Middle frontal gyrus (tissue), 1 donor: ENCODE measurements around the gene EPHB2.
A peak's percentile ranks its signal among the peaks of the same experiment; 100 is the strongest.
"Not testable (repeated sequence)": the region's sequence is repeated elsewhere in the genome, so short reads cannot be mapped to it uniquely, and the experiment has no call there.

Experiments
- DNase-seq: peaks from one replicate; pipeline ENCODE4 v3.0.0-alpha.2; 2015; ENCODE audit warnings: low spot score; ENCODE audit errors: extremely low spot score

Gene EPHB2

DNA sequence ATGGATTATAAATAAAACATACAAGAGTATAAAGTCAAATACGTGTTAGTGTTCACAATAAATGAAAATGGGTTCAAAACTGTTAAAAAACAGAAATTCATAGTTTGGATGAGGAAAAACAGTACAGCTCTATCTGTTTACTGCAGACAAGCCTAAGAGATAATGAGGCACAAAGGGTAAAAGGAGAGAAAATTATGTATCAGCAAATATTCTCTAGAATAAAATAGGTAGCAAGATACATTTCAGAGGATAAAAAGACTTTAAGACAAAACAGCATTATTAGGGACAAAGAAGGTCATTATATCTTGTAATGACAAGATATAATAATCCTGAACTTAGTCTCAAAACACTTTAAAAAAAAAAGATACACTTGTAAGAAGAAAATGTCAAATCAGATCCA lies 123.1 kb downstream of the EPHB2 start:
- DNase-seq, result no peak

DNA sequence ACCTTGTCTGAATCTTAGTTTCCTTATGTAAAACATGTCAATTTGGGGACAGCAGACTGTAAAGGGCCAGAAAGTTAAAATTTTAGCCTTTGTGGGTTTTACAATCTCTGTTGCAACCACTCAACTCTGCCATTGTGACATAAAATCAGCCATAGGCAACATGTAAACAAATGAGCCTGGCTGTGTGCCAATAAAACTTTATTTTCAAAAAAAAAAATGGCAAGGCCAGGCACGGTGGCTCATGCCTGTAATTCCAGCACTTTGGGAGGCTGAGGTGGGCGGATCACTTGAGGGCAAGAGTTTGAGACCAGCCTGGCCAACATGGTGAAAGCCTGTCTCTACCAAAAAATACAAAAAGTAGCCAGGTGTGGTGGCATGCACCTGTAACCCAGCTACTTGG lies 123.8 kb downstream of the EPHB2 start:
- not testable (repeated sequence) for DNase-seq

DNA sequence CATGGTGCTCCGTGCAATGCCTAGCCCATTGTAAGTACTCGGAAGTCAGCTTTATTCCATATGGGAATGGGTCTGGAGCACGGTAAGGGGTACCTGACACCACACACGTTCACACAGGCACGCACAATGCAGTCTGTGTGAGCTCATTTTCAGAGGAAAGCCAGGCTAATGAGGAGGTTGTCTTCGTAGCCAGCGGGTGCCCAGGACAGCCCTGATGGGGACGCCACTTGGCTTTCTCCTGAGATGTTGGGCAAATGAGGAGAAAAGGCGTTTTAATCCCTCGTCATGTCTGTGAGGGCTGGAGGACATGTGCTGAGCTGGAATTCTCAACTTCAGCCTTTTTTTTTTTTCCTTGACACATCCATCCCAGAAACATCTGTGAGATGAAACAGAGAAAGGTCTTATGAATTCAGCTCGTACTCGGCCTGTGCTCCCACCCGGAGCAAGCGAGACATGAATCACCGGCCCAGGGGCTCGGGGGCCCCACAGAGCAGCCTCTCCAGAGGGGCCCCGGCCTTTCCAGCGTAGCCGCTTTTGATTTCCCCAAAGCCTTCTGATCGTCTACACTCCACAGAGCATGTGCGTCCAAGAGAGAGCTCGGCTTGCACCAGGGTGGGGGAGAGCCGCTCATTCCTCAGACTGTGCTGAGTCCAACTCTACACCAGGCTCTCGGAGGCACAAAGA lies 125.1 kb downstream of the EPHB2 start:
- DNase-seq, result no peak

DNA sequence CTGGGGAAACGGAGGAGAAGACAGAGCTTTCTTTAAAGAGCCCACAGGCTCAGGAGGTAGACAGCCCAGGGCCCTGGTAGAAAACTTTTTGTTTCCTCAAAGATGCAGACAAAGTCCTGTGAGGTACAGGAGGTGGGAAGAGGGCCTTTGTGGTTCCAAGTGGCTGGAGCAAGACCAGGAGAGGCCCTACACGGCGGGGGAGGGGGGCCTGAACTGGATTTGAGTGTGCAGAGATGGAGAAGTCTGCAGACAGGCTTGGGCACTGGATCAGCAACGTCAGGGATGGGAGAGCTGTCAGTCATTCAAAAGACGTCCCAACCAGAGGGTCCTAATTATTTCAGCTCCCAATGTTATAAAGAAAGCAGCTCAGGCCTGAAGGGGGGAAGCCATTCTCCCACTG lies 126.2 kb downstream of the EPHB2 start:
- no peak for DNase-seq

DNA sequence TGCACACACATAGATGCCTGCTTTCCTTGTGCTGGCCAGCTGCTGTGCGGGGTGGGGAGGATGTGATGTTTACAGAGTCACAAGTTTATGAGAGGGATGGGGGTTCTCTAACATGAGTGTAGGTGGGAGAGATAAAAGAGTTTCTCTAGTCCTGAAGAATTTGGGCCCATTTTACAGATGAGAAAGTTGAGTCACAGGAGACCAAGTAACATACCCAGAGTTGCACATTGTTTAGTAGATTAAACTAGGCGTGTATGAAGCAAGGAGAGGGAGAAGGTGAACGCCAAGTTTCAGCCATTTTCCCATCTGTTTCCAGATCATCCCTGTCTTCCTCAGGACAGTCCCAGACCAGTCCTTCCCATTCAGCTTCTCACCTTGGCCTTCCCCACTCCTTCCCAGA lies 126.7 kb downstream of the EPHB2 start:
- no peak for DNase-seq

DNA sequence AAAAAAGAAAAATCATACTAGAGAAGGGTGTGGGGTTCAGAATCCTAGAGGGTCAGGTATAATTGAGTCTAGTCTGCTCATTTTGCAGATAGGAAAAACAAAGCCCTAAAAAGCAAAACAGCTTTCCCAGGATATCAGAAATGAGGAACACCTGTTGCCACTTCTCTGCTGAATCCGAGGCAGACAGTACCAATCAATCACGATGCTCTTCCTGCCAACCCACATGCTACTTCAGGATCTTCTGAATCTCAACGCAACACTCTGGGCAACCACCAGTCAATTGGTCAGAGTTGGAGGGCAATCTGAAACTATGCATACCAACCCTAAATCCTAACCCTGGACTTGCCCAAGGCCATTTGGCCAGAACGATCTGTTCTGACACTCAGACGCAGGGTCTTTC lies 128.3 kb downstream of the EPHB2 start:
- DNase-seq, result no peak

DNA sequence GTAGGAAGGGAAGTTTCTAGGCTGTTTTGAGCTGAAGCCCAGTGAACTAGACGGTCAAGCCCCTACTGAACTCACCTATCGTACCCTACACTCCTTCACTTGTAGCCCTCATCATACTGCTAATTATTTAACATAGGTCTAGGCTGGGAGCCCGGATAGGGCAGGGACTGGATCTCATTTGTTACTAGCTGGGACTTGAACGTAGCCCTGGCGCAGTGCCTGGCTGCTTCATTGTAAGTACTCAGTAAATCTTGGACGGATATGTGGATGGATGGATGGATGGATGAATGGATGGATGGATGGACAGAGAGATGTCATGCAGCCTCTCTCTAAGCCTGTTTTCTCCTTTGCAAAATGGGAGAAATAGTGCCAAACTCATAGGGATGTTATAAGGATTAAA lies 129.2 kb downstream of the EPHB2 start:
- no peak for DNase-seq

DNA sequence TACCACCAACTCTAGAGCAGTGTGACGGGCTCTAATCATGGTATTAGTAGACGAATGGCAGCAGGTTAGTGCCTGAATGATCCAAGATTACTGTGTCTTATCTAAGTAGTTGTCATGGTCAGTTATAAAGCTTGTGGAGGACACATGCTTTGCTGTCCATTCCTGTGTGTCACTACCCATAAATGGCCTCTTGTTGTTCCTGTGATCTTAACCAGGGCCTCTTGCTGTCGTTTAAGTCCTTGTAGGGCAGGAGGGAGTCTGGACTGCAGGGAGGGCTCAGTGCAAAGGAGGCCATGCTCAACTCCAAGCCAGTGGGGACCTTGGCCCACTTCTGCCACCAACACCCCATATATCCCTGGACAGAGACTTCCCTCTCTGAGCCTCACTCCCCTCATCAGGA lies 130.5 kb downstream of the EPHB2 start:
- no peak for DNase-seq

DNA sequence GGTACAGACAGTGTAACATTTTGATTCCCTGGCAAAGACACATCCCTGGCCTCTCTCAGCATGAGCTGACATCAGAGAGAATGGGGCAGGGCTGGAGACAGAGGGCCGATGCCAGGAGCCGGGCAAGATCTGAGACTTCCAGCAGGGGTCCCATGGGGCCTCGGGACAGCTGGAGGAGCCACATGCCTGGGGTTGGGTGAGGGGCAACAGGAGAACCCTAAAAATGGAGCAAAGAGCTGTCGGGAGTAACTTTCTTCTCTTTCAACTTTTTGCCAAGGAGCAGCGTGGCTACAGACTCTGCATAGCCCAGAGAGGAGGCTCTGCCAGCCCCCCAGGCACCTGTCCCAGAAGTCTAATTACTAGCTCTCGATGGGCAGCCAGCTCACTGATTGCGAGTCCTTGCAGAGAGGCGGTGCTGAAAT lies 131.2 kb downstream of the EPHB2 start:
- no peak for DNase-seq

DNA sequence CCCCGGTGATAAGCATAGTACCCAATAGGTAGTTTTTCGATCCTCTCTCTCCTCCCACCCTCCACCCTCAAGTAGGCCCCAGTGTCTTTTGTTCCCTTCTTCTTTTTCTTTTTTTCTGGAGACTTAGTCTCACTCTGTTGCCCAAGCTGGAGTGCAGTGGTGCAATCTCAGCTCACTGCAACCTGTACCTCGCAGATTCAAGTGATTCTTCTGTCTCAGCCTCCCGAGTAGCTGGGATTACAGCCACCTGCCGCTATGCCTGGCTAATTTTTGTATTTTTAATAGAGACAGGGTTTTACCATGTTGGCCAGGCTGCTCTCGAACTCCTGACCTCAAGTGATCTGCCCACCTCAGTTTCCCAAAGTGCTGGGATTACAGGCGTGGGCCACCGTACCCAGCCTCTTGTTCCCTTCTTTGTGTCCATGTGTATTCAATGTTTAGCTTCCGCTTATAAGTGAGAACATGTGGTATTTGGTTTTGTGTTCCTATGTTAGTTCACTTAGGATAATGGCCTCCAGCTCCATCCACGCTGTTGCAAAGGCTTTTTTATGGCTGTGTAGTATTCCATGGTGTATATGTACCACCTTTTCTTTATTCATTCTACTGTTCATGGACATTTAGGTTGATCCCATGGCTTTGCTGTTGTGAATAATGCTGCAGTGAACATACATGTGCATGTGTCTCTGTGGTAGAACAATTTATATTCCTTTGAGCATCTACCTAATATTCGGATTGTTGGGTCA lies 133.0 kb downstream of the EPHB2 start:
- not testable (repeated sequence) for DNase-seq

DNA sequence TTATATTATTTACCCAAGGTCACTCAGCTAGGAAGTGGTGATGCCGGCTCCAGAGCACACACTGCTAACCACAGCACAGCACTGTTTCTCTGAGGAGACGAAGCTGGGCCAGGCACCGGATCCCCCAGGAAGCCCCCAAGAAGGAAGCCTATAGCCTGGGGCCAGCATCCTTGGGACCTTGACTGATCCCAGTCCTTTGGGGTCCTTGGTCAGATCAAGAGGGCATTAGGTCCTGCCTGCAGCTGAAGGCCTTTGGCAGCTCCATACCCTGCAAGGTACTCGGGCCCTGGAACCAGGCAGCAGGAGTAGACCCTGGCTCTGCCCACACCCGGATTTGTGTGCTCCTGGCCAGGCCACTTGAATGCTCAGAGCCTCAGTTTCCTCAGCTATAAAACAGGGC lies 134.0 kb downstream of the EPHB2 start:
- no peak for DNase-seq

DNA sequence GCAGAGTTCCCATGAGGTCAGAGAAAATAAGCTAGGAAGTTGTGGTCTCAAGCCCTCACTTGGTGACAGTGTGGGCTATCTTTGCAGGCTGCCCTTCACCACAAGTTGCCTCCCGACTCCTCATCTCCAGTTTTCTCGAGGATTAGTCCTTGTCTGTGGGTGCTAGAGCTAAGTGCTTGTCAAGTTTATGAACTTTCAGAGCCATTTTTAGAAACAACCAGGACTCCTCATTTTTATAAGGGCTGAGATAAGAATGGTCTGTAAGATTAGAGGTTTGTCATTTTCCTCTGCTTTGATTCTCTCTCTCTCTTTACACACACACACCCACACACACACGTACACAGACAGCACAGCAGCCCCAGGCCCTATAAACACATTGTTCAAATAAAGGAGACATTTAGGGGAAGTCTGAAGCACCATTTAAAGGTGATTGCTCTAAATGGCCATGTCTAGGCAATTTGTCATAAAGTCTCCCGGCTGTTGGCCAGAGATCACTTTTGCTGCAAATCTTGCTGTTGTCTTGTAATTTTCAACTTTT lies 134.8 kb downstream of the EPHB2 start:
- DNase-seq, result no peak

DNA sequence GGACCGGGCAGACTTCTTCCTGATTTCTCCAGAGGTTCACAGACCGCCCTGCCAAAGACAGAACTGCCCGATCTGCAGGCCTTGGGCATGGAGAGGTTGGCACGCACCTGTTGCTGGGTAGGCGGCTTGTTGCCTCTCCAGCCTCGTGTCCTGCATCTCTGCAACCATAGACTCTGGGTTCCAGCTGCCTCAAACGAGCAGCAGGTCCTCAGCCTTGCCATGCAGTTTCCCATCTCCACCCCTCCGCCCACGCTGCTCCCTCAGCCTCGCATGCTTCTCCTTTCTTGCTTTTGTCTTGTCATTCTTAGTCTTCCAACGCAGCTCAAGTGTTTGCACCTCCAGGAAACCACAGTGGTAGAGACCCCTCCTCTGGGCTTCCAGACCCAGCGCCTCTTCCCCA lies 135.8 kb downstream of the EPHB2 start:
- no peak for DNase-seq

DNA sequence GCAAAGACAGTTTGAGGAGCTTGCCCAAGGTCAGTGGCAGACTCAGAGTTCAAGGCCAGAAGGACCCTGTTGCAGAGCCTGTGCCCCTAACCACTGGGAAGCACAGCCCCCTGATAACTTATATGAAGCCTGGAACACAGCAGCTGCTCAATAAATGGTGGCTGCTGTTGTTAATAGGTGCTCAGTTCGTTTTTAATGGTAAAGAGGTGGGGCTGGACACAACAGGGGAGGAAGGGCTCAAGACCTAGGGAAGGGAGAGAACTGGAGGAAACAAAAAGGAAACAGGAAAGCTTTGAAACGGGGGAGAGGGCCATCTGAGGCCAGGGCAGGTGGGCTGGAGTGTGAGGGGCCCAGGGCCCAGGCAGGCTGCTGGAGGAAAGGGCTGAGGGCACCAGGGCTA lies 136.6 kb downstream of the EPHB2 start:
- no peak for DNase-seq

DNA sequence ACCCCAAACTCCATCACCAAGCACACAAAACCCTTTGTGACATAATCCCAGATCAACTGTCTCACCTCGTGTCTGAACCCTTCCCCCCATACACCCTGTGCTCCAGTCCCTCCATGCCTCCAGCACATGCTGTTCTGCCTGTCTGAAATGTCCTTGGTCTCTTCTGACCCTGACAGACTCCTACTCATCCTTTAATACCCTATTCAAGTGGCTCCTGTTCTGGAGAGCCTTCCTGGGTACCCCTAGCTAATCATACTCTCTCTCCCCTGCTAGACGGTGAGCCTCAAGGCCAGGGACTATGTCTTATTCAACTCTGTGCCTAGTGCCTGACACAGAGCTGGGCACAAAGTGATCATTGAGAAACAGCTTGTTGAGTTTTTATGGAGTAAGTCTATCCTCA lies 137.1 kb downstream of the EPHB2 start:
- DNase-seq, result no peak

DNA sequence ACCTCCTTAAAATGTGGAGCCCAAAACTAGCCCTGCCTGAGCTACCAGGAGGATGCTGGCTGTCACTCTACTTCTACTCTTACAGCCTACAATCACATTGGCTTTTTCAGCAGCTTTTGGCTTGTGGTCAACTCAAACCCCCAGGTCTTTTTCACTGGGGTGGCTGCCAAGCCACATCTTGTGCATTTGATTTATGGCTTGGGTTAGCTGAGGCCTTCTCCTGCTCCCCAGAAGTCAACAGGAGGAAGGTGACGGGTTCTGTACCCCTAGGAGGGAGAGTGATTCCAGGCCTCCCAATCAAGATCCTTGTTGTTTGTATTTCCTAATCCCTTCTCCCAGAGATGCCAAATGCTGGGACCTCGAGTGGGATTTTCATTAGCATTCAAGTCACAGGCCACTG lies 137.8 kb downstream of the EPHB2 start:
- DNase-seq, result no peak

DNA sequence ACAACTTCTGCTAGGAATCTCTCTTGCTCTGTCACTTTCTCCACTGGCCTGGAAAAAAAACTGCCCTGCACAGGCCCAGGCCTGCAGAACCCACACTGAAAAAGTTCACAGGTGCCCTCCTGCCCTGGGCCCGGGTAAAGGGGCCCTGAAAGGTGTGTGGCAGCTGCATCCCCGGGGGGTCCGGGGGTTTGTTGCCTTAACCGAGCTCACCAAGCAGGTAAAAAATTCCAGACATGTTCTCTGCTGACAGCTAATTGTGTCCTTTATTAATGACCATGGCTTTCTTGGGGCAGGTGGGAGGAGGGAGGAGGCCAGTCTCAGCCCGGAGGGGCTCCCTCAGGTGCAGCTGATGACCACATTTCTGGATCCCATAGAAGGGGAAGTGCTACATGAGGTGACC lies 139.1 kb downstream of the EPHB2 start:
- DNase-seq, result no peak

DNA sequence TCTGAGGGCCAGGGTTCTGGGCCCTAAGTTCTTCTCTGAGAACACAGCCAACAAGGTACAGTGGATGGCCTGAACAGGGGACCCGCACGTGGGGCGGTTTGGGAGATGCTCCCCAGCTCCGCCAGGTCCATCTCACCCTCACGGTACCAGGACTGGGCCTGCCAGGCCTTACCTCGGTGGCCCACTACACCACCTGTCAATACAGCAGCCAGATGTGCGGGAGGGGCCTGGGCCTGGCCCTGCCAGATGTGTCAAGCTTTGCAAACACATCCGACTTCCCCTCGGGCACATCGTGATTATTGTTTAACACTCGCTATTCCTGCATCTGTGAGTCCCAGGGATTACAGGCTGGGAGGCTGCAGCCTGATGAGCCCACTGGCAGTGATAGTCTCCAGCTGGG lies 139.6 kb downstream of the EPHB2 start:
- no peak for DNase-seq

DNA sequence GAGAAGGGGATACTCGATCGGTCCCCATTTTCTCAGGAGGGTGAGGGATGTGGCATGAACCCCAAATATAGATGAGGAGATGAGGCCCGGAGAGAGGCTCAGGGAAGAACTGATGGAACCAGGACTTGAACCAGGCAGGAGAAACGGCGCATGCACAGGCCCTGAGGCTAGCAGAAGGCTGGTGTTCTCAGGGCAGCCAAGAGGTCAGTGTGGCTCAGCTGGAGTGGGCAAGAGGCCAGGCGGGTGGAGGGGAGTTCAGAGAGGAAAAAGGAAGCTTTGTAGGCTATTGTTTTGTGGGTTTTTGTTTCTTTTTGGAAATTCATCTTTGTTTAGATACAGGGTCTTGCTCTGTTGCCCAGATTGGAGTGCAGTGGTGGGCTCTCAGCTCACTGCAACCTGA lies 140.0 kb downstream of the EPHB2 start:
- DNase-seq, result peak; percentile 51

DNA sequence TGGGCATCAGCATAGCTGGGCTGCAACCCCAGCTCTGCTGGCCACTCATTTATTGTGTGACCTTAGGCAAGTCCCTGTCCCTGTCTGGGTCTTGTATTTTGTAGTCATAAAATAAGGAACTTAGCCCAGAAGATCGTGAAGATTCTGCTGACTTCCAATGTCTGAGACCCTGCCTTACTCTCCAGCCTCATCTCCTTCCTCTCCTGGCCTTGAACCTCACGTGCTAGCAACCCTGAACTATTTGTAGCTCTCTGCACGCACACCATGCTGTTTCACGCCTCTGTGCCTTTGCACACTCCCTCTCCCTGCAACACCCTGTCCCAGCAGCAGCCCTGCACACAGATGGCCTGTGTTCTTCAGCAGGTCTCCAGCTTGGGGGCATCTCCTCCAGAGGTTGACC lies 140.9 kb downstream of the EPHB2 start:
- DNase-seq, result no peak

DNA sequence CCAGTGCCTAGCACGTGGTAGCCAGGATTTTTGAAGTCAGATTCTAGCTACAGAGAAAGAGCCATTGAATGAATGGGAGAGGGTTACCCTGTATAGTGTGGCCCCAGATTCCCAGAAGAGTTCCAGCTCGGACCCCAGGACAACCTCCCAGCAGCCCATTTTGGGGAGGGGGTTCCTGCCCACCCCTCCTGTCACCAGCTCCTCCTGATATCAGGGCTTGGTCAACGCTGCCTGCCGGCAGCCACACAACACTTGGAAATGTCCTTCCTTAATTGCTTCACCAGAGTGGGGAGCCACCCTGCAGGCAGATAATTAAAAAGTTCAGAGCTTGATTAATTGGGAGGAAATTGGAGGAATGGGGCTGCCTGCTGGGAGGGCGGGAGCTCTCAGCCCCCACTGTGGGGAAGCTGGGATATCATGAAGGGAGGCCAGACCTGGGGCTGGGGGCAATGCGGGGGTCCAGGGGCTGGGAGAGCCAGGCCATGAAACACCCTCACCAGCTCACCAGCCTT lies 141.6 kb downstream of the EPHB2 start:
- no peak for DNase-seq

DNA sequence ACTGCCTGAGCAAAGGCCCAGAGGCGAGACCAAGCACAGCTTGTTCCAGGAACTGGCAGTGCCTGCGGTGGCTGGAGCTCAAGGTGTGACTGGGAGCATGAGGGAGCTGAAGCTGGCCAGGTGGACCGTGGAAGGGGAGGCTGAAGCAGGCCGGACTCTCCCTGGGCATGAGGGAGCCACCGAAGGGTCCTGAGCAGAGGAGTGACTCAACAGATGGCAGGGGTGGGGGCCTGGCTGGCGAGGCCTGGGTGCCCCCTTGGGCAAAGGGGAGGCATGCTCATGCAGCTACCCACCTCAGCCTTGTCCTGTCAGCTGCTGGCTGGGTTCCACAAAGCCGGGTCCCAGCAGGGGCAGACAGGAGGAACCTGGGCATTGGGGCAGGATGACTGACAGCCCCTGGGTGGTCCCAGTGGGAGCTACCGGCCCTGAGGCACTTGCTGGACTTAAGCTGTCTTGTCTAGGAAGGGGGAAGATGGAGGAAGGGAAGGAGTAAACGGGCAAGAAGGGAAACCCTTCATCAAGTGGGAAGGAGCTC lies 143.1 kb downstream of the EPHB2 start:
- no peak for DNase-seq
